ENCODE results near the gene TDRD15.
"Not testable (repeated sequence)": the region's sequence is repeated elsewhere in the genome, so short reads cannot be mapped to it uniquely, and the experiment has no call there.

TDRD15 gene

DNA sequence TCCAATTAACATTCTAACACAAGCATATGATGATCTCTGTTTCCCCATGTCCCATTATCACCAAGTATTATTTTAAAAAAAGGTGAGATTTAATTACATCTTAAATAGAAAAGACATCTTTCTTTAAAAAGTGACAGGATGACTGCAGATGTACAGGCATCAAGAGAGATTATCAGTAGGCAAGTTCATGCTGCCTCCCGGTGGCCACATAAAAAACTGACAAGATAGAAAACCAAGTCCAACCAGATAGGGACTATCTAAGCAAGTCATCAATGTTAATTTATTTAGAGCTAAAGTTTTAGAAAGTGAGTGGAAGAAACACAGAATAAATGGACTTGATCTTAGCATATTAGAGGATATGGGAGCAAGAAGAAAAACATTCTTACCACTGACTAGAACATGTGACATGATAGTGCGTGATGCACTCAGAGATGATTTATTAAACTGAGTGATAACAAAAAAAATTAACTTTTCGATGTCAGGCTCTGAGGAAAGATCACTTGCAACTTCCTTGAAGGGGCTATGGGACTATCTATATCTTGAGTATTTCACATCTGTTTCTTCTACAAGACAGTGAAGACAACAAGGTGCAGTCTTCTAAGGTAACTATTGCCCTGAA, 5.4 kb upstream of the TDRD15 start:
- H3K36me3 ChIP-seq (replicated peaks) = no peaks in the 10 kb centered on the region
- no peak overlapping the region for H3K27ac ChIP-seq
- in situ Hi-C loops (cut with HindIII; ENCODE audit: low pct_ligation_motif_present, low sequenced_read_pairs) = no loop called here
- peak; percentile 45 for DNase-seq
- no peak overlapping the region for H3K4me3 ChIP-seq (ENCODE audit: low read depth, low read length)
- peak; percentile 53 for TF ChIP-seq CTCF (IDR thresholded peaks at IDR 0.05; ENCODE audit: low read depth, low read length, missing control alignments)
- H3K27me3 ChIP-seq (replicated peaks) = no peaks in the 10 kb centered on the region

- H3K4me3 ChIP-seq (ENCODE audit: low read depth, low read length) = no peak overlapping the region
- in situ Hi-C loops (cut with HindIII; ENCODE audit: low pct_ligation_motif_present, low sequenced_read_pairs) = no loop called here
- no peak overlapping the region for H3K27ac ChIP-seq
- no peak for TF ChIP-seq CTCF (IDR thresholded peaks at IDR 0.05; ENCODE audit: low read depth, low read length, missing control alignments)
- H3K36me3 ChIP-seq (replicated peaks) = no peaks in the 10 kb centered on the region
- no peak for DNase-seq
- H3K27me3 ChIP-seq (replicated peaks) = no peaks in the 10 kb centered on the region
Measured at GRCh38 chr2:21131861-21132260, 8.1 kb downstream of the TDRD15 start.

DNA sequence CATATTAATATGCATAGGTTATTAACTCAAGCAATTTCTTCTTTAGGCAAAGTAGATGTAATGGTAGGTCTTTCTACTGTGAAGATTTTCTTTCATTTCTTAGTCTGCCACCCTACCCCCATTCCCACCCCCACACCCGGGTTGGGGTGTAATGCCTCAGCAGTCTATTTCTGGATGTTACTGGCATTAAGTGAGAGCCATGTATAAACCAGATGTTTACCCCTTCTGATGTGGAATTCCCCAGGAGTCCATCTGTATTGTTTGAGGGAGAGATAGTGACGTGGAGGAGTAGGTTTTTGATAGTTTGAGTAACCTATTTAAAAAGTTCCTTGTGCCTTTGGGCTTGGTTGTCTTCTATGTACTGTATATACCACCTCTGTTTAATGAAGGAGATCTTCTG, 11.8 kb downstream of the TDRD15 start:
- TF ChIP-seq CTCF (IDR thresholded peaks at IDR 0.05; ENCODE audit: low read depth, low read length, missing control alignments) = no peak
- no peak for DNase-seq
- in situ Hi-C loops (cut with HindIII; ENCODE audit: low pct_ligation_motif_present, low sequenced_read_pairs) = no loop called here
- H3K27ac ChIP-seq = no peak overlapping the region
- no peaks in the 10 kb centered on the region for H3K27me3 ChIP-seq (replicated peaks)
- H3K4me3 ChIP-seq (ENCODE audit: low read depth, low read length) = no peak overlapping the region
- no peaks in the 10 kb centered on the region for H3K36me3 ChIP-seq (replicated peaks)

- no peak overlapping the region for H3K27ac ChIP-seq
- H3K36me3 ChIP-seq (replicated peaks) = no peaks in the 10 kb centered on the region
- in situ Hi-C loops (cut with HindIII; ENCODE audit: low pct_ligation_motif_present, low sequenced_read_pairs) = no loop called here
- no peak for DNase-seq
- no peak for TF ChIP-seq CTCF (IDR thresholded peaks at IDR 0.05; ENCODE audit: low read depth, low read length, missing control alignments)
- no peaks in the 10 kb centered on the region for H3K27me3 ChIP-seq (replicated peaks)
- no peak overlapping the region for H3K4me3 ChIP-seq (ENCODE audit: low read depth, low read length)
Measured at GRCh38 chr2:21142149-21142548, 18.4 kb downstream of the TDRD15 start.

DNA sequence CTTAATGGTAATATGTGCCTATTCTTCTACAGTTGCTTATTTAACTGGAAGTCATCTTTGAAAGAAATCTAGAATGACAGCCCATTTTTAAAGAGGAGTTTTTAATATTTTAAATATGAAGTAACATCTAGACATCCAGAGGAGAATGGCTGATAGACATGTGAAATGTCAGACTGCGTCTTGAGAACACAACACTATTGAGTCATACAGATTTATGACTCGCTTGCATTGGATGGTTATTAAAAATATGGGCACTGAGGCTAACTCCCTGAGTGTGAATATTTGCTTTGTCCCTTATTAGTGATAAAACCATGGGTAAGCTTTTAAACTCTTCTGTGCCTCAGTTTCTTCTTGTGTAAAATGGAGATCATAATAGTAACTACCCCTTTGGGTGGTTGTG, 22.9 kb downstream of the TDRD15 start:
- no peak for DNase-seq
- Histone ChIP-seq H3K27ac (no peak overlapping the region), H3K36me3 (replicated peaks) (no peaks in the 10 kb centered on the region), H3K27me3 (replicated peaks) (no peaks in the 10 kb centered on the region), H3K4me3 (ENCODE audit: low read depth, low read length) (no peak overlapping the region)
- in situ Hi-C loops (cut with HindIII; ENCODE audit: low pct_ligation_motif_present, low sequenced_read_pairs) = no loop called here
- TF ChIP-seq CTCF (IDR thresholded peaks at IDR 0.05; ENCODE audit: low read depth, low read length, missing control alignments) = no peak

DNA sequence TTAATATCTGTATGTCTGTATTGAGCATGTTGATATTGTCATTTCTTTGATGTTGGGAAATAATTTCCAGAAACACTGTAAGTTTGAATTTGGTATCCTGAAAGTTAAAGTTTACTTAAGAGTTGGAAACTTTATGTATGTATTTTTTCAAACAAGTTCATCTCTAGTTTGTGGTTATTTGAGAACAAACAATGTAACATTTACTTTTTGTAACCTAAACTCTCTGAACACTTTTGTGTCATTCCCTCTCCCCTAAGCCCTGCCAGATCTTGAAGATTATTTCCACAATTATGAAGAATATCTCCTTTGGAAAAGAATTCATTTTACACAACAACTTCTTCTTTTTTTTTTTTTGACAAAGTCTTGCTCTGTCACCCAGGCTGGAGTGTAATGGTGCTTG, 24.9 kb downstream of the TDRD15 start:
- Histone ChIP-seq H3K4me3 (ENCODE audit: low read depth, low read length) (no peak overlapping the region), H3K36me3 (replicated peaks) (no peaks in the 10 kb centered on the region), H3K27me3 (replicated peaks) (no peaks in the 10 kb centered on the region), H3K27ac (no peak overlapping the region)
- no peak for DNase-seq
- in situ Hi-C loops (cut with HindIII; ENCODE audit: low pct_ligation_motif_present, low sequenced_read_pairs) = no loop called here
- no peak for TF ChIP-seq CTCF (IDR thresholded peaks at IDR 0.05; ENCODE audit: low read depth, low read length, missing control alignments)

DNA sequence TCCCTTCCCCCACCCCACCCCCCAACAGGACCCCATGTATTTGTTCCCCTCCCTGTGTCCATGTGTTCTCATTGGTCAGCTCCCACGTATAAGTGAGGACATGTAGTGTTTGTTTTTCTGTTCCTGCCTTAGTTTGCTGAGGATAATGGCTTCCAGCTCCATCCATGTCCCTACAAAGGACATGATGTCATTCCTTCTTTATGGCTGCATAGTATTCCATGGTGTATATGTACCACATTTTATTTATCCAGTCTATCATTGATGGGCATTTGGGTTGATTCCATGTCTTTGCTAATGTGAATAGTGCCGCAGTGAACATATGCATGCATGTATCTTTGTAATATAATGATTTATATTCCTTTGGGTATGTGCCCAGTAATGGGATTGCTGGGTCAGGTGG, 27.5 kb downstream of the TDRD15 start:
- H3K4me3 ChIP-seq (ENCODE audit: low read depth, low read length); in situ Hi-C loops (cut with HindIII; ENCODE audit: low pct_ligation_motif_present, low sequenced_read_pairs); H3K36me3 ChIP-seq (replicated peaks); DNase-seq; H3K27me3 ChIP-seq (replicated peaks); H3K27ac ChIP-seq: not testable (repeated sequence)

All from brain microvascular endothelial cell (primary cell).